HG02884 (cell line): ENCODE results near the gene WDR47.
A peak's percentile ranks its signal among the peaks of the same experiment; 100 is the strongest.
"Not testable (repeated sequence)": the region's sequence is repeated elsewhere in the genome, so short reads cannot be mapped to it uniquely, and the experiment has no call there.

Experiments
- ATAC-seq: cut with Tn5 transposase; IDR thresholded peaks from one replicate; pipeline ENCODE4 v1.9.1; 2021; ENCODE audit warnings: mild to moderate bottlenecking, moderate library complexity; ENCODE audit not compliant: unreplicated experiment

The WDR47 gene

DNA sequence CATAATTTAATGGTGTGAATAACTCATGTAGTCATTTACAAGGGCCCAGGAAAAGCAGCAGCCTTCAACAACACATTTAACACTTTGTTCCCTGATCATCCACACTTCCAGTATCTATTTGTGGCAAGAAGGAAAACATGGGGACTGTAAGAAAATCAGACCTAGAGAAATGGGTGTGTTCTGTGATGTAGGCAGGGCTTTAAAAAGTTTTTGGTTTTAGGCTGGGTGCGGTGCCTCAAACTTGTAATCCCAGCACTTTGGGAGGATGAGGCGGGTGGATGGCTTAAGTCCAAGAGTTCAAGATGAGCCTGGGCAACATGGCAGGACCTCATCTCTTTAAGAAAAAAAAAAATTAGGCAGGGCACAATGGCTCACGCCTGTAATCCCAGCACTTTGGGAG, 14.2 kb upstream of the WDR47 start:
- ATAC-seq = no peak

DNA sequence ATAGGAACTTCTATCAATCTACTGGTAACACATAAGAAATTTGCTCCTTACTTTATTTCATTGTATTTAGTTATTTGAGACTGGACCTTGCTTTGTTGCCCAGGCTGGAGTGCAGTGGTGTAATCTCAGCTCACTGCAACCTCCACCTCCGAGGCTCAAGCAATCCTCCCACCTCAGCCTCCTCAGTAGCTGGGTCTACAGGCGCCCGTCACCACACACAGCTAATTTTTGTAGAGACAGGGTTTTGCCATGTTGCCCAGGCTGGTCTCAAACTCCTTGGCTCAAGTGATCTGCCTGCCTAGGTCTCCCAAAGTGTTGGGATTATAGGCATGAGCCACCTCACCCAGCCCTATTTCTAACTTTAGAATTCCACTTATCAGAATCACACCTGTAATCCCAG, 10.2 kb upstream of the WDR47 start:
- ATAC-seq = not testable (repeated sequence)

DNA sequence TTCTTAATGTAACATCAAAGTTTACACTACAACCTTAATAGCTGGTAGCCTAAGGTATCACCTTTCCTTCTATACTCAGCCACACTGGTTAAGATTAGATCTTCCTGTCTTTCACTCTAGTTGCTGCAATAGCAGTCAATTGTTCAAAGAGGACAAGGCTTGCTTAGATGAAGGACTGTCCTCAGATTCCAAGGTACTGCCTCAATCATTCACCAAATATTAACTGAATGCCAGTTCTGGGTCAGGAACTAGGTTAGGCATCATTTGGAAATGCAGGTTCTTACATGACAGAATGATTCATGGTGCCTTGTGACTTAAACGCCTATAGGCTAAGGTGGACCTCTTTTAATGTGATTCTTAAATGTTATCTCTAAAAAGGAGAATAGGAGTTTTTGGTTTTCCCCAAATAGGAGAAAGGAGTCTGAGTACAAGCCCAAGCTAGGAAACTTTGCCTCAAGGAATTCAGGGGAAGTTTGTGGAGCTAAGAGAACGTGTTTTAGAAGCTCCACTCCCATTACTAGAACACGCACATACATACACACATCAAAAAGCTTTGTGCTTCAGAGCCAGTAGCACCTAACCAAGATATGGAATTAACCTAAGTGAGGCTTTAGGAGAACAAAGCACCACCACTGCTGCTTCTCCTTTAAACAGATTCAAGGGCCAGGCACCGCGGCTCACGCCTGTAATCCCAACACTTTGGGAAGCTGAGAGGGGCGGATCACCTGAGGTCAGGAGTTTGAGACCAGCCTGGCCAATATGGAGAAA, 8.5 kb upstream of the WDR47 start:
- ATAC-seq = no peak

DNA sequence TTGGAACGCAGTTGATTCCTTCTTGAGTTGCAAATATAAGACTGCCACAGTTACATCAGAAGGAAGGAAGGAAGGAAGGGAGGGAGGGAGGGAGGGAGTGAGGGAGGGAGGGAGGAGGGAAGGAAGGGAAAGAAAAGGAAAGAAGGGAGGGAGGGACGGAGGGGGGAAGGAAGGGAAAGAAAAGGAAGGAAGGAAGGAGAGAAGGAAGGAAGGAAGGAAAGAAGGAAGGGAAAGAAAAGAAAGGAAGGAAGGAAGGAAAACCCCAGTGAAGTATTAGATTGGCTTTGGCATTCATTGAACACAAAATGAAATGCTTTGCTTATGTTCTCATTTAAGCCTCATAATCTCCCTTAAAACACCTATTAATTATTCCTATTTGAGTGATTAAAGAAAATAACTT, 6.4 kb upstream of the WDR47 start:
- ATAC-seq = no peak

DNA sequence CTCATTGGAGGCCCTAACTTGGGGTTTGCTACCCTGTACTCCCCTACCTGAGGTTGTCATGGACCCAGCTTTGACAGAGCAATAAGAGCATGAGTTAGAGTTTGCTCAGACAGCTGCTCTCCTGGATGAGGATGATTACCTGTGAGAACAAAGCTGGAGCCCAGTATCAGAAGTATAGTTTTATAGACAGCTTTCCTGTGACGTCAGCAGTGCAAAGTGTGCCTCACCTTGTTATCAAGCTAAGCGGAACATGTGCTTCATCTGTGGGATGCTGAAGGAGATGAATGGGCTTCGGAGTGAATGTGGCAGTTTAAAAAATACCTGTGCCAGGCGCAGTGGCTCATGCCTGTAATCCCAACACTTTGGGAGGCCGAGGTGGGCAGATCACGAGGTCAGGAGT, 5.4 kb upstream of the WDR47 start:
- ATAC-seq = no peak

DNA sequence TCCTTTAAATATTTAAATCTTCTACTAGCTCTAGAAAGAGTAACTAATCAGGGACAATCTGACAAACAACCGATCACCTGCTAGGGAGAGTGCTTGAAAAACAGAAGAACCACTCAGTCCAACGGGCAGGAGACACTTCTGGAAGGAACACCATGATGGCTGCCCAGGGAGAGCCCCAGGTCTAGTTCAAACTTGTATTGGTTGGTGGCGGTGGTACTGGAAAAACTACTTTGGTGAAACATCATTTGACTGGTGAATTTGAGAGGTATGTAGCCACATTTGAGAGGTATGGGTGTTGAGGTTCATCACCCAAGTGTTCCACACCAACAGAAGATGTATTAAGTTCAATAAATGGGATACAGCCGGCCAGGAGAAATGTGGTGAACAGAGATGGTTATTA, 4.8 kb upstream of the WDR47 start:
- ATAC-seq = no peak

DNA sequence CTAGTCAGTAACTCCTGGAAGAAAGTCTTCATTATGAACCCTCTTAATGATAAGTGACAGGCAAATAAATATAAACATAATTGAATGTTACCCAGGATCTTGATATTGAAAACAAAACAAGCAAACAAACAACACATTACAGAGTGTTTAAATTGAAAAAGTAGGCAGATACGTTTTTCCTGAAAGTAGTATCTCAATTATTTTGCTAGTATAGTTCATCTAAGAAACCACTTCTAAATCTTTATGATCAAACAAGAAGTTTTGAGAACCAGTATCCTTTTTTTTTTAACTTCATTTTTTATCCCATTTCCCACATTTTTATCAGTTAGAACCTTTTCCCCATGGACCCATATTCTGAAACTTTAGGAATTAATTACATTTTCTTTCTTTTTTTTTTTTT, 3.7 kb upstream of the WDR47 start:
- ATAC-seq = no peak

DNA sequence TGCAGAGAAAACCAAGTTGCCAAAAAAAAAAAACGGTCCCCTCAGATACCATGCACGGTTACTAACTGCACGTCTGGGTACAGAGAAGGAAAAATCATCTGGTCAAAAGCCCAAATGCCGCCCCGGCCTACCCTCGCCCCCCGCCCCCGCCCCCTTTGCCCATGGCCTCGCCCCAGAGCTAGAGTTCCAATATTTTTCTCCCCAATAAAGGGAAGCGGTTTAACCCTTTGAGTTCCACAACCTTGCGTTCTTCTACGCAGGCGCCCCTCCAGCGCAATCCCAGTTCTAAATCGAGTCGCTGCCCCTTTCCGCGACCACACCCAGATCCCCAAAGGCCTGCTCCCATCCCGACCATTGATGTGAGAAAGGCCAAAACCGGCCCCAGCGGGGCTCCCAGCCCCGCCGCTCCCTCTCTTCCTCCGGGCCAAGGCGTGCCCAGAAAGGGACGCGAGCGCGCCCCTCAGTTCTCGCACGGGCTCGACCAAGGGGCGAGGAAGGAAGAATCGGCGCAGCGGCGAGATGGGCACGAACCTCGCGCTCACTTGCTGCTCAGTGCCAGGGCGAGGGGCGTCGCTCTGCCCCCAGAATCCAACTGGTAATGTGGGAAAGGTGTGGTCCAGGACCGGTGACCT, 797 bp downstream of the WDR47 start:
- peak; percentile 17 for ATAC-seq

DNA sequence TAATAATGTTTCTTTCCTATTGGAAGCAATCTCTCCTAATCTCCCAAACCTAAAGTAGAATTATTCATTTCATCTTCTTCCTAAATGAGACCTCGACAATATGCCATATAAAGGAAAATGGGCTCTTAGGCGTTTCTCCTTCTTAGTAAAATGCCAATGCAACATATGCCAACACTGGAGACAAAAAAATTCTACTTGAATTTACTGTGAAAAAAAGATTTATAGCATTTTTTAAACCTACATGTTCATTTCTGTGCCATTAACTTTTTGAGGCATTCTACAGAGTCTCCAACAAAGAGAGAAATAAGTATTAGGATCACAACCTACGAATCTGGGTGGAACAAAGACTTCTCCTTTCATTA, 1.3 kb downstream of the WDR47 start:
- no peak for ATAC-seq

DNA sequence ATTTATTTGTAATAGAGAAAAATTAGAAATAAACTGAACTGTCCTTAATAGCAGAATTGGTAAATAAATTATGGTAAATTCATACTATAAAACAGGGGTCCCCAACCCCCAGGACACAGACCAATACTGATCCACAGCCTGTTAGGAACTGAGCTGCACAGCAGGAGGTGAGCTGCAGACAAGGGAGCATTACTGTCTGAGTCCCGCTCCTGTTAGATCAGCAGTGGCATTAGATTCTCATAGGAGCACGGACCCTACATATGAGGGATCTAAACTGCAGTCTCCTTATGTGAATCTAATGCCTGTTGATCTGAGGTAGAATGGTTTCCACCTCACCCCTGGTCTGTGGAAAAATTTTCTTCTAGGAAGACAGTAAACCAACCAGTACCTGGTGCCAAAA, 7.5 kb downstream of the WDR47 start:
- no peak for ATAC-seq

DNA sequence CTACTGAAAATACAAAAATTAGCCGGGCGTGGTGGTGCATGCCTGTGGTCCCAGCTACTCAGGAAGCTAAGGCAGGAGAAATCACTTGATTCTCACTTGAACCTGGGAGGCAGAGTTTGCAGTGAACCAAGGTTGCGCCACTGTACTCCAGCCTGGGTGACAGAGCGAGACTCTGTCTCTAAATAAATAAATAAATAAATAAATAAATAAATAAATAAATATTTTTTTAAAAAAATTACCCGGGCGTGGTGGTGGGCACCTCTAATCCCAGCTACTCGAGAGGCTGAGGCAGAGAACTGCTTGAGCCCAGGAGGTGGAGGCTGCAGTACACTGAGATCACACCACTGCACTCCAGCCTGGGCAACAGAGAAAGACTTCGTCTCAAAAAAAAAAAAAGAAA, 12.4 kb downstream of the WDR47 start:
- ATAC-seq = not testable (repeated sequence)

DNA sequence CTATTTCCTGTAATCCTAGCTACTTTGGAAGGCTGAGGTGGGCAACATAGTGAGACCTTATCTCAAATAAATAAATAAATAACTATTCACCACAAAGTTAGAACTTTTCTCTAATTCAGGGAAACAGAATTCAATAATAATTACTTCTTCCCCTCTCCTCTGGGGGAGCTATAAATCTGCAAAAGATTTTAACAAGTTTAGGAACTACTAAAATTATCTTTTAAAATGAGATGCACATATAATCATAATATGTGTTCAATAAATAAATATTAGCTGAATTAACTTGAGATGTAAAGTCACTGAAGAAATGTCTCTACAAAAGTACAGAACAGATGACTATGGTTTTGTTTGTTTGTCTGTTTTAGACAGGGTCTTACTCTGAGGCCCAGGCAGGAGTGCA, 14.1 kb downstream of the WDR47 start:
- ATAC-seq = no peak

DNA sequence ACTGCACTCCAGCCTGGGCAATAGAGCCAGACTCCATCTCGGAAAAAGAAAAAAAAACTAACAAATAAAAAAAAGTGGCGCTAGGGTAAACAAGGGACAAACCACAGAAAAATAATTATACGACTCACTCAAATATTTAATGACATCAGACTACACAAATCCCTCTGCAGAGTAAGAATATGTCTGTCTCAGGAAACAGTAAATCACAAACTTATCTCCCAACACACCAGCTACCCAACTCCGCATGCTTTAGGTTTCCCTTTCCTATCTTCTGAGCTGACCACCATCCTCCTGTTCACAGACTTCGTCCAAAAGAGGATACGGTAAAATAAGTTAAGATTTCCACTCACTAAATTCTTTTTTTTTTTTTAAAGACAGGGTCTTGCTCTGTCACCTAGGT, 16.2 kb downstream of the WDR47 start:
- no peak for ATAC-seq

DNA sequence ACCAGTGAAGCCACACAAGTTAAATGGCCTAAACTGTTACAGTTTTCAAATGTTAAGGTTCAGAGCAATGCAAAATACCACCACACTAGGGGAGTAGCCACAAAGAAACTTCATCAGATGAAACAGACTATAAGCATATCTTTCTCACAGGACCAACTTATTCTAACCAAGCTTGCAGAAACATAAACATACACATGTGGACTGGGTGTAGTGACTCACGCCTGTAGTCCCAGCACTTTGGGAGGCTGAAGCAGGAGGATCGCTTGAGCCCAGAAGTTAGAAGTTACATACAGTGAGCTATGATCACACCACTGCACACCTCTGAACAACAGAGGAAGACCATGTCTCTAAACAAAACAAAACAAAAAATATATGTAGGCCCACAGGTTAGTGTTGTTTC, 17.3 kb downstream of the WDR47 start:
- ATAC-seq = no peak

DNA sequence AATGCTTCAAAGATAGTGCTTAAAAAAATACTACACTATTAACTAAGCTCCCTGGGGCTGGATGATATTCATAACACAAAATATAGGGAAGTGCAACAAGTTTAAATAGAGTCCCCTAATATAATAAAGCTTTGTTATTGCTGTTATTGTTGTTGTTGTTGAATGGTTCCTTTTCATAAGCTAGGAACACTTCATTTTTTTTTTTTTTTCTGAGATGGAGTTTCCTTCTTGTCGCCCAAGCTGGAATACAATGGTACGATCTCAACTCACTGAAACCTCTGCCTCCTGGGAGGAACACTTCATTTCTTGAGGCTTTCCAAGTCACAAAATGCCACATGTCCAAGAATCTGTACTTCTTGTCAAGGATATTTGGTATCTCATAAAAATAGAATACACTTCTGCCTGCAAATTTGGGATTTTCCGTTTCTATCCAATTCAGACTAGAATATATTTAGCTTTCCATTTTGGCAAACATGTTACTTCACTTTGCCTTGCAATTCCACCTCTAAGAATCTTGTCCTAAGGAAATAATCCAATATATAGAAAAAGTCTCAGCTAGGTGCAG, 21.1 kb downstream of the WDR47 start:
- ATAC-seq = no peak

DNA sequence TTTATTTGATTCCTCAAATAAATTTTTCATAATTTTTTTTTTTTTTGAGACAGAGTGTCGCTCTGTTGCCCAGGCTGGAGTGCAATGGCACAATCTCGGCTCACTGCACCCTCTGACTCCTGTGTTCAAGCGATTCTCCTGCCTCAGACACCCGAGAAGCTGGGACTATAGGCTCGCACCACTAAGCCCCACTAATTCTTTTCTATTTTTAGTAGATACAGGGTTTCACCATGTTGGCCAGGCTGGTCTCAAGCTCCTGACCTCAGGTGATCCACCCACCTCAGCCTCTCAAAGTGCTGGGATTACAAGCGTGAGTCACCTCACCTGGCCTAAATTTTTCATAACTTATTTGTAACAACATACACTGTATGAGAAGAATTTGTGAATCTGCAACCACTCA, 24.2 kb downstream of the WDR47 start:
- not testable (repeated sequence) for ATAC-seq

DNA sequence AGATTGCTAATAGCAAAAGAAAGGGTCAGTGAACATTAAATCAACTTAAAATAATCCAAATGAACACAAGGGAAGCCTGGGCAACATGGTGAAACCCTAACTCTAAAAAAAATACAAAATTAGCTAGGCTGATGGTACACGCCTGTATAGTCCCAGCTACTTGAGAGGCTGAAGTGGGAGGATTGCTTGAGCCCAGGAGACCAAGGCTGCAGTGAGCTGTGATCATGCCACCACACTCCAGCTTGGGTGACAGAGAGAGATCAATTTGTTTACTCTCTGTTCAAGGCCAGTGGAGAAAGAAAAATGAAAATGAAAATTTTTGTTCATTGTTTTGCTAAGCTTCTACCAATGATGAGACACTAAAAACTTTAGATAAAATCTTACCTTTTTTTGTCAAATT, 24.8 kb downstream of the WDR47 start:
- ATAC-seq = no peak

DNA sequence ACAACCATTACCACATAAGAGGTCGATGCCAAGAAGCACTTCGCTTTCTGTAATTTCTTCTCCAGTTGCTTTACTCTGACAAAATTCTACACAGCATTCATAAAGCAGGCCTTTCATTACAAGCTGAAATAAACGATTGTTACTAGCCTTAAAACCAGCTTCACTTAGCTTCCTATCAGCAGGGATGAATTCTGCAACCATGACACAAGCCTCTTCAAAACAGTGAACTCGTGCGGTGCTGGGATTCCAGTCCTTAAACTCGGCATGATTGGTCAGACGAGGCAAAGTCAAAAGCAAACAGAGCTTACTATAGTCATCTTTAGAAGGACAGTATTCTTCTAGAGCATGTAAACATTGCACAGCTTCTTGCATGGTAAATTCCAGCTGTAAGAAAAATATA, 30.6 kb downstream of the WDR47 start:
- no peak for ATAC-seq

DNA sequence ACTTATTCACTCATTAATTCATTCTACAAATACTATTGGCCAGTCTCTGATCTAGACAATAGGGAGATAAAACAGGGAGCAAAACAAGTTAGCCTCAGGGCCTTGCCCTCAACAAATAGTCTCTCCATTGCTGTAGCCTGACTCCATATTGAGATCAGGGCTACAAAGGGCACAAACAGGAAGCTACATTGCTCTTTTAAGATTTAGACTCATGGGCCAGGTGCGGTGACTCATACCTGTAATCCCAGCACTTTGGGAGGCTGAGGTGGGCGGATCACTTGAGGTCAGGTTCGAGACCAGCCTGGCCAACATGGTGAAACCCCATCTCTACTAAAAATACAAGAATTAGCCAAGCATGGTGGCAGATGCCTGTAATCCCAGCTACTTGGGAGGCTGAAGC, 45.3 kb downstream of the WDR47 start:
- ATAC-seq = not testable (repeated sequence)

DNA sequence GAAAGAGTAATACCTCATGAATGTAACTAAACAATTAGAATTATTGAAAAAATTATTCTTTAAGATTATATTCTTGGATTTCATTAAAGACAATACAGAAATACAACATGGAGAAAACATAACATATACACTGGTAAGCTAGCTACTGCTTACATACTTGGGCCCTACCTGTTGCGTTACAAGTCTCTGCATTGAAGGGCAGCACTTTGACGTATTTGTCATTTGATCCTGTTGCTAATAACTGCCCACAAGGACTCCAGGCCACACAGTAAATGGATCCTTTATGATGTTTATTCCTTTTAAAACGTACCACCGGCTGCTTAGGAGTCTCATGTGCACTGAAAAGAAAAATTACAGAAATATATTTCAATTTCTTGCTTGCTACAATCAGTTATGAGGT, 58.8 kb downstream of the WDR47 start:
- ATAC-seq = no peak

DNA sequence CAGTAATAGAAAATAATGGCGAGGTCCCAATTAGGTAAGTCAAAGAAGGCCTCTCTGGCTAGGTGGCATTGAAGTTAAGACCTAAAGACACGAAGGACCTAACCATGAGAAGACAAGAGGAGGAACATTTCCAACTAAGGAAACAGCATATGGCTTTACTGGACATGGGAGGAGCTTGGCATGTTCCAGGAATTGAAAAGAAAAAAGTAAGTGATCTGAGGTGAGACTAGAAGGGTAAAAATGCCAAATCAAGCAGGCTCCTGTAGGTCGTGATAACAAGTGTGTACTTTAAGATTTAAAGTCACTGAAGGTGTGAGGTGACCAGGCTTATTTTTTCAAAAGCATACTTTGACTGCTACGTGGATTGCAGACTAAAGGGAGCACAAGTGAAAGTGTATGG, 65.2 kb downstream of the WDR47 start:
- no peak for ATAC-seq

DNA sequence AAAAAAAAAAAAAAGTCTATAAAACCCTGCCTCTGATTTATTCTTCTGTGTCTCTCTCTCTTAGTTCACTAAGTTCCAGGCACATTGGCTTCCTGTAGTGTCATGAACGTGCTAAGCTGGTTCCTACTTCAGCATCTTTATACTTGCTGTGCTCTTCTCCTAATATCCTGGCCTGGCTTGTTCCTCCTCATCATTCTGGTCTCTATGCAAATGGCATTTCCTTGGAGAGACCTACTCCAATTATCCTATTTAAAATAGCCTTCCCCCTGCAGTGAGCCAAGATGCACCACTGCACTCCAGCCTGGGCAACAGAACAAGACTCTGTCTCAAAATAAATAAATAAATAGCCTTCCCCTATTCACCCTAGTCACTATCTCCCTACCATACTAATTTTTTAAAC, 69.0 kb downstream of the WDR47 start:
- ATAC-seq = no peak

DNA sequence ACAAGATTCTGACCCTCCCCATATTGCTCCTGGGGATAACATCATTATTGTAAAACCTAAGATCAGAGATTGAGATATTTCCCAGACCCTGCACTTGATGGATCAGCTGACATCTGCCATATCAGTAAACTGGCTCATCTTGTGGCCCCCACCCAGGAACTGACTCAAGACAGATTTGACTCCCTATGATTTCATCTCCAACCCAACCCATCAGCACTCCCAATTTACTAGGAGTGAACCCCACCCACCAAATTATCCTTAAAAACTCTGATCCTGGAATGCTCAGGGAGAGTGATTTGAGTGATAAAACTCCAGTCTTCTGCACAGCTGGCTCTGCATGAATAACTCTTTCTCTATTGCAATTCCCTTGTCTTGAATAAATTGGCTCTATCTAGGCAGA, 72.6 kb downstream of the WDR47 start:
- ATAC-seq = no peak
